NCI-H748 treated with DMSO at 0.1 percent for 48 hours (cell line): ENCODE data around the gene TJP1.
"Not testable (repeated sequence)": the region's sequence is repeated elsewhere in the genome, so short reads cannot be mapped to it uniquely, and the experiment has no call there.

Experiments
- DNase-seq: peaks from one replicate; lab custom pipeline; 2025; lab: John Stamatoyannopoulos, UW

The TJP1 gene

DNA sequence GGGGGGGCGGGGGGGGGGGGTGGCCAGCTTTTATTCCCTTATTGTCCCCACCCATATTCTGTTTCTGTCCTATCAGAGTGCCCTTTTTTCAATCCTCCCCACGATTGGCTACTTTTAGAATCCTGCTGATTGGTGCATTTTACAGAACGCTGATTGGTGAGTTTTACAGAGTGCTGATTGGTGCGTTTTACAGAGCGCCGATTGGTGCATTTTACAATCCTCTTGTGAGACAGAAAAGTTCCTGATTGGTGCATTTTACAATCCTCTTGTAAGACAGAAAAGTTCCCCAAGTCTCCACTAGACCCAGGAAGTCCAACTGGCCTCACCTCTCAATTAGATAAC lies 164.8 kb downstream of the TJP1 start:
- DNase-seq, result not testable (repeated sequence)

DNA sequence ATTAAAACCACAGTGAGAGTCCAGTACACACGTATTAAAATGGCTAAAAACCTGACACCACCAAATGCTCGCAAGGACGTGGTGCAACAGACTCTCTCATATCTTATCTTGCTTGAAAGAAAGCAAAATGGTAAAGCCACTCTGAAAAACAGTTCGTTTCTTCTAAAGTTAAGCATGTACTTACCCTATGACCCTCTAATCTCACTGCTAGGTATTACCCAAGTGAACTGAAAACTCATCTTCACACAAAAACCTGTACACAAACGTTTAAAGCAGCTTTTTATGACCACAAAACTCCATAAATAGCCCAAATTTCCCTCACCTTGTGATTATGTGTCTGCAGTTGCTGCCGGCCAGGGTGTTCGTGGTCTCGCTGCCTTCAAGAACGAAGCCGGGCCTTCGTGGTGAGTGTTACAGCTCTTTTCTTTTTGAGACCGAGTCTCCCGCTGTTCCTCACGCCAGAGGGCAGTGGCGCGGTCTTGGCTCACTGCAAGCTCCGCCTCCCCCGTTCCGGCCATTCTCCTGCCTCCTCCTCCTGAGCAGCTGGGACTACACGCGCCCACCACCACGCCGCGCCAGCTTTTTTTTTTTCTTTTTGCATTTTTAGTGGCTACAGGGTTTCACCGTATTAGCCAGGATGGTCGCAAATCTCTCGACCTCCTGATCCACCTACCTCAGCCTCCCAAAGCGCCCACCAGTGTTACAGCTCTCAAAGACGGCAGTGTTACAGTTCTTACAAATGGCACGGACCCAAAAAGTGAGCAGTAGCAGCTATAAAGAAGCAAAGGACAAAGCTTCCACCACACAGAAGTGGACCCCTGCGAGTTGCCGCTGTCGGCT lies 165.4 kb downstream of the TJP1 start:
- no peak for DNase-seq

DNA sequence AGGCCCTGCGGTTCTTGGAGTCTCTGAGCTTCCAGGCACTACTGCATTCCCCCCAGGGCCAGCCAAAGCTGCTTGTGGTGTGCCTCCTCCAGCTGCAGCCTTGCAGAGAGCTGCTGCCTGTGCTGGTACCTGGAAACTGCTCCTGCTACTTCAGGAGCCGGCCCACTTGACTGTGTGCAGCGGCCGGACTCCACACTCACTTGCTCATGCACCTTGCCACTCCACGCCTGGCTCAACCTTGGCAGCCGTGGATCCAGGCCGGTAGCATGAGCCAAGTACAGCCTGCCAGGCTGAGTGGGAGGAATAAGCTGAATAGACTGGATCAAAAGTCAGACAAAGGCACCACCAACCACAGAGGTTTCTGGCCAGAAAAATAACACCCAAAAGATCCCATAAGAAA lies 169.7 kb downstream of the TJP1 start:
- DNase-seq, result no peak

DNA sequence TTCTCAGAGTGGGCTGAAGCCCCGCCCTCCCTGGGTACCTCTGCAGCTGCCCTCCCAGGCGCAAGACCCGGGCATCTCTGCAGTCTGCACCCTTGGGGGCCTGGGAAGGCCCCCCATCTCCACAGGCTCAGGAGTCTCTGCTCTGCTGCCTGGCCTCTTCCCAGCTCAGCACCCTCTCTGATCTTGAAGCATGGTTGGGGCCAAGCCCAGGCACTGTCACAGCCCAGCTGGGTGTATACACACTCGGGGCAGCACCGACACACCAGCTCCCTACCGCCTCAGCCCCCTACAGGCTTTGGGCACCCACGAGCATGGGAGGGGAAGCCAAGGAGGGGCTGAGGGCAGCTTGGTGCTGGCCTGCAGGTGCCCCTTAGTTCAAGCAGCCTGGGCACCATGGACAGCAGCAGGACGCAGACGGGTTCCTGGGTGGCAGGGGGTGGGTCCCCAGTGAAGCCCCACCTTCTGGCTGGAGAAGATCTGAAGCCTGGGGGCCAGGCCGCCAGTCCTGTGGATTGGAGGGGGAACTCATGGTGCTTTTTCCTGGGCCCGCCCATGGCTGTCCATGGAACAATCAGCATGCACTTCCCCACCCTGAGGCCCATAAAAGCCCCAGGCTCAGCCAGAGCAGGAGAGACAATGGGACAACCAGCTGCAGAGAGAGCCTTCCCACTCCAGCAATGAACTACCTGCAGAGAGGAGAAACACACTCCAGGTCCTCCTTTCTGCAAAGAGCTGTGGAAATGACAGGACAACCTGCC lies 170.6 kb downstream of the TJP1 start:
- no peak for DNase-seq
